Cortex of kidney (tissue), 1 donor: ENCODE data around the gene KCNJ18.
"Not testable (repeated sequence)": the region's sequence is repeated elsewhere in the genome, so short reads cannot be mapped to it uniquely, and the experiment has no call there.

Experiments
- DNase-seq: peaks from one replicate; lab custom pipeline; 2025; lab: John Stamatoyannopoulos, UW

Gene KCNJ18

GRCh38 chr17:21703891-21704872, 11.9 kb downstream of the KCNJ18 start:
- DNase-seq = not testable (repeated sequence)

DNA sequence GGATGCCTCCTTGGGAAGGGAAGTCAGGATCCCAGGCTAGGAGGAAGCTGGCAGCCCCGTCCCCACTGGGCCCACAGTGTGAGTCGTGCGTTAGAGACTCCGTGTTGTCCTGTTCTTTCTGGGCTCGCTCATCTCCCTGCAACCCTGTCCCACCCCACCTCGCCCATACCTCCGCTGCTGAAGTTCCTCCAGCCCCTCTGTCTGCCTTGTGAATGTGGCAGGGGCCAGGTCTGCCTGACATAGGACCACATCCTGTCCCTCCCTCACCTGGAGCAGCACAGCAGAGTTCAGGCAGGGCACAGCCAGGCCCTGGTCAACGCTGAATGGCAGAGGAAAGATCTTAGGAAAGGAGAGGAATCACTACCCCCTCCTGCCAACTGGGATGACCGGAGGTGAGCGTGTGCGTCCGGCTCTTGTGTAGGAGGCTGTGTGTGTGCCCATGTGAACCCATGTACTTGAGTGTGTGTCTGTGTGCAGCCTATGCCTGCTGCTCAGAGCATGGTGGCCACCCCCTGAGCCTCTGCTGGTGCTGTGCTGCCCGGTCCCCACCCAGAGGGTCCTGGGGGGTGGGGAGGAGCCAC, 12.8 kb downstream of the KCNJ18 start:
- DNase-seq = no peak

GRCh38 chr17:21705746-21706145, 13.4 kb downstream of the KCNJ18 start:
- DNase-seq = not testable (repeated sequence)

- DNase-seq = not testable (repeated sequence)
Observed at GRCh38 chr17:21706546-21706945, 14.2 kb downstream of the KCNJ18 start.

DNA sequence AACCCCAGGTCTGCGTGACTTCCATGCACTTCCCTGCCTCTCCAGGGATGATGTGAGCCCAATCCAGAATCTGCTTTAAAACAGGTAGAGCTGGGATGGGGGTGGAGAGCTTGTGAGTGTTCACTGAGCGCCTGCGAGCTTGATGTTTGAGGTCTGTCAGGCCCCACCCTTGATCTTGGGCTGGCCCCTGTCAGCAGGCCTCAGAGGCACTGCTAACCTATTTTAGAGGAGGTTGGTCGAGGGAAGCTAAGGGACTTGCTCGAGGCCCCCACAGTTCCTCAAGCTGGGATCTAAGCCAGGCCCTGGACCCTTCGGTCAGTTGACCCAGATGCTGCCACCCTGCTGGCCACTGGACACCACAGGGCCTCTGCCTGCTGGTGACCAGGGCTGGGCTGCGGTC, 14.8 kb downstream of the KCNJ18 start:
- DNase-seq = not testable (repeated sequence)

- DNase-seq = not testable (repeated sequence)
Observed at GRCh38 chr17:21707711-21708611, 15.6 kb downstream of the KCNJ18 start.

GRCh38 chr17:21708612-21709535, 16.6 kb downstream of the KCNJ18 start:
- not testable (repeated sequence) for DNase-seq

DNA sequence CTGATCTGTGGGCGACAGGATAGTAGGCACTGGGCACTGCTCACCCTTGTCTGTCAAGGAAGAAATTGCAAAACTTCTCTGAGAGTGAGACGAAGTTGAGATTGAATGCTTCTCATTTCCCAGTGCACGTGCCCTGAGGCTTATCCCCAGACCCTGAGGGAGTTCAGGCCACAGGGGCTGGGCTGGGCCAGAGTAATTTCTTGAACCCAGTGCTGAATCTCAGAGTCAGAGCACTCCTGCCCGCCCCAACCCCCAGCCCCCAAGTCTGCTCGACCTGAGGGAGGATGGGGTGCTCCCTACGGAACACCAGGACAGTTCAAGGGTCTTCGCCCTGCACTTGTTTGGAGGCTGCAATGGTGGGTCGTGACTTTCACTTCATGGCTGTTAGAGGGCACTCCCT, 17.7 kb downstream of the KCNJ18 start:
- not testable (repeated sequence) for DNase-seq

- not testable (repeated sequence) for DNase-seq
Observed at GRCh38 chr17:21710486-21710885, 18.2 kb downstream of the KCNJ18 start.

- DNase-seq = no peak
Observed at GRCh38 chr17:21711182-21711581, 18.9 kb downstream of the KCNJ18 start.

DNA sequence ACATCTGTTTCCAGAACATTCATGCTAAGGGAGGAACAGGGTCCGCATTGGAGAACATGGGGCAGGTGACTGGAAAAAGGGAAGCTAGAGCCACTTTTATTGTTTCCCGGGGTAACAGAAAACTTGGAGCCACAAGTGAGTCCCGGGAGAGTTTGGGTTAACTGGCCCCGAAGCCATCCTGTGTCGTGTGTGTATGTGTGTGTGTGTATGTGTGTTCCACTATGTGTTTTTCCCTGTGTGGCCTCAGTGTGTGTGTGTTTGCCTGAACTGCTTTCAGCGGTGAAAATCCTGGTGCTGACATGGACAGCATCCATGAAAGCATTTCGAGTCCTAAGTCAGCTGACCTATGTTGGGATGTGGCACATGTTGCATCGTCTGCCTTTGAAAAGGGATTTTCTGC, 20.7 kb downstream of the KCNJ18 start:
- not testable (repeated sequence) for DNase-seq

DNA sequence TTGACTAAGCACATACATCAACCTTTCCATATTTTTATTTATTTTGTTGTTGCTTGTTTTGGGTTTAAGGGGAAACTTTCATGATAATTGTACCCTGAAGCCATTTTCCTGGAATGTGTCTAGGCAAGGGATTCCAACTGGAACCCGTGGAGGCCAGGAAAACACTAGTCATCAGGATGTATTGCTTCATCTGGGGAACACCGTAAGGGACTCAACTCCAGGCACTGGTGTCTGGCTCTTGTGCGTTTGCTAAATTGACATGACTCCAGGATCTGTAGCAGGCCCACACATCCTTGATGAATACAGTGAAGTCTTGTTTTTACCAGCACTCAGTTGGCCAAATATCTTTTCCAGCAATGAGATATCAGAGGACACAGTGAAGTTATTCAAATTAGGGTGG, 21.3 kb downstream of the KCNJ18 start:
- DNase-seq = not testable (repeated sequence)

DNA sequence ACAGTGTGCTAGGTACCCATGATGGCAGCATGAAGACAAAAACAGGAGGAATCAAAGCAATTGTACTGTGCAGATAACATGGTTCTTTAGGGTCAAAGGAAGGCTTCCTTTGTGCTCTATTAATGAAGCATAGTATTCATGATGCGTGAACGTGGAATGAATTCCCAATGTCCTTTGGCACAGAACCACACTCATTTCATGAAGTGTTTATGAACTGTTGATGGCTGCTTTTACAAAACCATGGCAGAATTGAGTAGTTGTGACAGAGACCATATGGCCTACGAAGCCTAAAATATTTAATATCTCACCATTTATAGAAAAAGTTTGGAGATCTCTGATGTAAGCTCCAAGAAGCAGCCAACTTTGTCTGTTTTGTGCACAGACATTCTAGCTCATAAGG, 22.4 kb downstream of the KCNJ18 start:
- not testable (repeated sequence) for DNase-seq

GRCh38 chr17:21715877-21716276, 23.6 kb downstream of the KCNJ18 start:
- not testable (repeated sequence) for DNase-seq

DNA sequence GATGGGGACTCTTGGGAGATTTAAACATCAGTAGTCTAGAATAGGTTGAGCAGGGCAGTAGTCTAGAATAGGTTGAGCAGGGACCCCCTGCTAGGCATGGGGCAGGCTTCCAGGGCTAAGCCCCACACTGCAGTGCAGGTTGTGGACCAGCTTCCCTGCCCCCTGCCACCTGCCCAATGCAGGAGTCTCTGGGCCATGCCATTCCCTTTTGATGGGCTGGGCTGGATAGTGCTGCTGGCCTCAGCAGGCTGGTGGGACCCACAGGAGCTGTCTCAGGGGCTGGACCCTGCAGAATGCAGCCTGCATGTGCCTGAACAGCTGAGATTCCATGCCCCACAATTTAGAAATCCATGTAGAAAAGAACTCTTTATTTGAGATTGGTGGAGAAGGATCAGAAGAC, 26.6 kb downstream of the KCNJ18 start:
- DNase-seq = not testable (repeated sequence)

- not testable (repeated sequence) for DNase-seq
Observed at GRCh38 chr17:21719511-21720226, 27.3 kb downstream of the KCNJ18 start.

GRCh38 chr17:21720566-21720965, 28.2 kb downstream of the KCNJ18 start:
- DNase-seq = not testable (repeated sequence)

- DNase-seq = not testable (repeated sequence)
Observed at GRCh38 chr17:21722268-21722667, 29.9 kb downstream of the KCNJ18 start.

DNA sequence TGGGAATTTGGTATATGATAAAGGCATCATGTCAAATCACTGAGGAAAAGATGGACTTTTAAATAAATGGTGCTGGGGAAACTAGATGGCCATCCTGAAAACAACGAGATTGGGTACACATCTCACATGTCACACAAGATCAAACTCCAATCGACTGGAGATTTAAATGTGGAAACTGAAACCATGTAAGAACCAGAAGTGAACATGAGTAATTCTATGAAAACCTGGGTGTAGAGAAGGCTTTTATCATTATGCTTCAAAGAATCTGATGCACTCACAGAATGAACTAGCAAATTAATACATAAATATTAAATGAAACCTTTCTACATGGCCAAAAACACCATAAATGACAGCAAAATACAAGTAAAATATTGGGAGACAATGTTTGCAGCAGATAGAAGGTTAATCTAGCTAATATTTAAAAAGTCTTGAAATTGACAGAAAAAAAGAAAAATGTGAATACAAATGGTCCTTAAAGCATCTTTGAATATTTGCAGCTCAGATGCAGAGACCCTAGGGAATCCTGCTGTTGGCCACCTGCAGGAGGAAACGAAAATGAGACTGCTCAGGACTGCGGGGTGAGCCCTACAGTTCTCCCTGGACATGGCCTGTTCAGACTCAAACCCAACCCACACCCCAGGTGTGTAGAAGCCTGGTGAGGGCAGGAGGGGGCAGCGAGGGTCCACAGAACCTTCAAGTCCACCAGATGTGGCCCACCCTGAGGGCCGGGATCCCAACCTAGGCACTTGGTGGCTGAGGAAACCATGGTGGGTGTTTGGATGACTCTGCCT, 32.1 kb downstream of the KCNJ18 start:
- DNase-seq = not testable (repeated sequence)
